NCI-H2107 (cell line): ENCODE results near the gene FBXO10.
"Not testable (repeated sequence)": the region's sequence is repeated elsewhere in the genome, so short reads cannot be mapped to it uniquely, and the experiment has no call there.

Experiments
- DNase-seq: peaks from one replicate; lab custom pipeline; 2025; lab: John Stamatoyannopoulos, UW

FBXO10 gene, protein sequence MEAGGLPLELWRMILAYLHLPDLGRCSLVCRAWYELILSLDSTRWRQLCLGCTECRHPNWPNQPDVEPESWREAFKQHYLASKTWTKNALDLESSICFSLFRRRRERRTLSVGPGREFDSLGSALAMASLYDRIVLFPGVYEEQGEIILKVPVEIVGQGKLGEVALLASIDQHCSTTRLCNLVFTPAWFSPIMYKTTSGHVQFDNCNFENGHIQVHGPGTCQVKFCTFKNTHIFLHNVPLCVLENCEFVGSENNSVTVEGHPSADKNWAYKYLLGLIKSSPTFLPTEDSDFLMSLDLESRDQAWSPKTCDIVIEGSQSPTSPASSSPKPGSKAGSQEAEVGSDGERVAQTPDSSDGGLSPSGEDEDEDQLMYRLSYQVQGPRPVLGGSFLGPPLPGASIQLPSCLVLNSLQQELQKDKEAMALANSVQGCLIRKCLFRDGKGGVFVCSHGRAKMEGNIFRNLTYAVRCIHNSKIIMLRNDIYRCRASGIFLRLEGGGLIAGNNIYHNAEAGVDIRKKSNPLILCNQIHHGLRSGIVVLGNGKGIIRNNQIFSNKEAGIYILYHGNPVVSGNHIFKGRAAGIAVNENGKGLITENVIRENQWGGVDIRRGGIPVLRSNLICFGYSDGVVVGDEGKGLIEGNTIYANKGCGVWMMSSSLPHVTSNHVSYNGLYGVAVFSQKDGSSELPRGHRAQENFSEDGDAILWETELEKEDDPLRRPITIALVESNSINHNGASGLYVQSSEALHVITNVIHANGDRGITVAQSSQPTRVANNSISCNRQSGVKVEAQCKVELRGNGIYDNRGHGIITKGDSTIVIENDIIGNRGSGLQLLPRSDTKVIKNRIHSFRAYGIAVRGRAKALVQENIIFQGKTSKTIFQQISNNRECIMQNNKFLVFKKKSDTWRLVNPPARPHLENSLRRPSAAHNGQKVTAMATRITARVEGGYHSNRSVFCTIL

DNA sequence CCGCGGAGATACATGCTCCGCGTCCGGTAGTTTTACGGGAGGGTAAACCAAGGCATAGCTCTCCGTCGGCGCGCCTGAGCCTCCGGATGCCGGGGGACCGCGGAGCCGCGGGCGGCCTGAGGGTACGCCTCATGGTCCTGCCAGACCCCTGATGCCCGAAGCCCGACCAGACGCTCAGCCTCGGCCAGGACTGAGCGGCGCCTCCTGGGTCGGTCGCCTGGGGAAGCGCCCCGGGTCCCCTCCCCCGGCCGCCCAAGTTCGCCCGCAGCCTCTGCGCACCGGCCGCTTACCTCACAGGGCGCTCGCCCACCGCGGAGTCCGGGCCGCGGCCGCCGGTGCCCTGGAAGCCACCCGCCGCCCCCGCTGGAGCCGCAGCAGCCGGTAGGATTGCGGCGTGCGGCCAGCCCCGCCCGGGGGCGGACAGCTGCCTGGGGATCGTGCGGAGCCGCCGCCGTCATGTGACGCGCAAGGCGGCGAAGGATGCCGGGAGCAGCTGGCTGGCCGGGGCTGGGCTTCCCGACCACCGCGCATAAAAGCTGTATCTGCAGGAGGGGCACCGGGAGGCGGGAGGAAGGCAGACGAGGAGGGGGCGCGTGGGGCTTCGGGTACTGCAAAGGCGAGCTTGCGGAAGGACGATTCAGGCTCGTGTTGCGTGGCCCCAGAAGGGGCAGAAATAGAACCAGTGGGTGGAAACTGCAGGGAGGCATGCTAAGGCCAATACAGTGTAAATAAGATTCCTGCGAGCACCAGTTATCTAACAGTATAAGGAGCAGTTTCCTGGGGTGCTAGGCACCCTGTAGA lies at the start of gene FBXO10:
TSS of gene FBXO10 (minus strand) at position 460 of the 801 bp plus-strand sequence. CDS start 34,612 bp downstream, outside the sequence.
- no peak for DNase-seq

DNA sequence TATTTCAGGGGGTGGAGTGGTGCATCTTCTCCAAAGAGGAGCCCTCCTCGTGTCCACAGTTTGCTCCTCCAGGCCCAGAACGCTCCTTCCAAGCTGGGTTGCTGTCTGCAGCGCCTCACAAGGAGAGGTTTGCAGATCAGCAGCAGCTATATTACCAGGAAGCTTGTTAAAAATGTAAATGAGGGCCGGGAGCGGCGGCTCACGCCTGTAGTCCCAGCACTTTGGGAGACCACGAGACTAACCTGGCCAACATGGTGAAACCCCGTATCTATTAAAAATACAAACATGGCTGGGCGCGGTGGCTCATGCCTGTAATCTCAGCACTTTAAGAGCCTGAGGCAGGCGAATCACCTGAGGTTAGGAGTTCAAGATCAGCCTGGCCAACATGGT lies 49.6 kb upstream of the FBXO10 start:
- DNase-seq = no peak

DNA sequence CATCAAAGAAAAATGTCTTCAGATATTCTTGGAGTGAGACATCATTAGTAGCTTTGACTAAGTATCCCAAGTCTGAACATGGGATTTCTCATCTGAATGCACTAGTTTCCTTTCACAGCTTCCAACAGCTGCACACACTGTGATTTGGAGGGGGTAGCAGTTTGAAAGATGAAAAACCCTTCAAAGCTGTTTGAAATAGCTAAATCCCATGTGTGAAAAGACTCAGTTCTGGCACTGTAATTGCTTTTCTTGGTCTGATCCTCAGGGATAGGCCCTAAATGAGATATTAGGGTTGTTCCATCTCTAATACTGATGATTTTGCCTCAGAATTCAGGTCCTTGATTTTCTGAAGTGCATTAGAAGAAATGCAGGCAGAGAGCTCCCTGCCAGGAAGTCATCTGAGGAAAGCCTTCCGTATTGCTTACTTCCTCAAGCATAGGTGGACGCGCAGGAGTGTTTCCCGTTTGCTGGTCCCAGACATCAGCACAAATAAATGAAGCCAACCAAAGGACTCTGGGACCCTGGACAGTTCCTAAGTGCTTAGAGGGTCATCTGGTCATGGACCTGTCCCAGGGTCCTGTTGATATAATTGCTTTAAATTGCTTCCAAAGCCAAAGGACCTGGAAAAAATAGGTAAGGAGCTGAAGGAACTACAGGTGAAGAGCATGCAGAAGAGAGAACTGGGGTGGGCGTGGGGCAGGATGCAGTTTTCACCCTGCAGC lies 49.0 kb upstream of the FBXO10 start:
- DNase-seq = no peak

DNA sequence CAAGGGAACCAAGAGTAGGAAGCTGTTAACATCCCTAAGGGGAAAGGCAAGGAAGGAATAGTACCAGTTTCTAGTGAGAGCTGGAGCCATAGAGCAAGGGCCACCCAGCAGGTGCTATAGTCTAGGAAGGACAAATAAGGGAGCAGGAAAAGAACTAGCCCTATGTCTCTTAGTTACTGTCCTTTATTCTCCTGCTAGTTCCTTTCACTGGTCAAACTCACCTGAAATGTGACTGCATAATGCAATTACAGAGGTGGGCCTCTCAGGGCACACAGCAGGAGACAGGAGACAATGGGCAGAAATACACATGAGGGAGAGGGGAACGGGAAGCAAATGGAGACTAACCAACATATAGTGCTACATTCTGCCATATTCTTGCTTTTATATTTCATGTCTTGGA lies 47.9 kb upstream of the FBXO10 start:
- no peak for DNase-seq

DNA sequence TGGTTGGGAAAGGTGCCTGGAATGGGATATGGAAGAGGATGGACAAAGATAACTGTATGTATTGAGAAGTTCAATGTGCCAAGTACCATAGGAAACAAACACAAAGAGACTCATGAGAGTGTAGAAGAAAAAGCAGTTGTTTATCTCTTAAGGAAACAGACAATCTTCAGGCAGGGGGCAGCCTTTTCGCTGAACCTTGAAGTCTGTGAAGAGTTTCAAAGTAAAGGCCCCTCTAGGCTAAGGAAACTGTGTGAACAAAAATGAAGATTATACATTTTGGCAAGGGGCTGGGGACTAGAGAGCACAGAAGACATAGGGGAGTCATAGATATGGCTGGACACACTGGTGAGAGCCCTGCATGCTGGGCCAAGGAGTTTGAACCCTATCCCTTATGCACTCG lies 47.1 kb upstream of the FBXO10 start:
- DNase-seq = no peak

DNA sequence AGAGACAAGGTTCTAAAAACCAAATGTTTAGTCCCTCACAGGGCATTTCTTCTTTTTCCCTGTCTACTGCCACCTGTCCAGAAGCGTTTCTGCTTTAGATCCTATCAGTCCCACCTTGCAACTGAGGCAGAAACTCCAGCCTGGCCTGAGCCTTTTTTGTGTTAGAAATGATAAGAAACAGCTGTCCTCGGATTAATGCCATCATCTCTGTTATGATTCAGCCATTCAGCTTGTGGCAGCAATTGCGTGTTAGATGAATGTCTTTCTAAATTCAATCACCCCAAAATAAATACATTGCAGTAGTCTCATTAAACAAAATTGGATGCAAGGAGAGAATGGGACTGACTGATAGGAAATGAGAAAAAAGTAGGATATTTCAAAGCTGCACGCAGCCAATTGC lies 46.3 kb upstream of the FBXO10 start:
- no peak for DNase-seq

DNA sequence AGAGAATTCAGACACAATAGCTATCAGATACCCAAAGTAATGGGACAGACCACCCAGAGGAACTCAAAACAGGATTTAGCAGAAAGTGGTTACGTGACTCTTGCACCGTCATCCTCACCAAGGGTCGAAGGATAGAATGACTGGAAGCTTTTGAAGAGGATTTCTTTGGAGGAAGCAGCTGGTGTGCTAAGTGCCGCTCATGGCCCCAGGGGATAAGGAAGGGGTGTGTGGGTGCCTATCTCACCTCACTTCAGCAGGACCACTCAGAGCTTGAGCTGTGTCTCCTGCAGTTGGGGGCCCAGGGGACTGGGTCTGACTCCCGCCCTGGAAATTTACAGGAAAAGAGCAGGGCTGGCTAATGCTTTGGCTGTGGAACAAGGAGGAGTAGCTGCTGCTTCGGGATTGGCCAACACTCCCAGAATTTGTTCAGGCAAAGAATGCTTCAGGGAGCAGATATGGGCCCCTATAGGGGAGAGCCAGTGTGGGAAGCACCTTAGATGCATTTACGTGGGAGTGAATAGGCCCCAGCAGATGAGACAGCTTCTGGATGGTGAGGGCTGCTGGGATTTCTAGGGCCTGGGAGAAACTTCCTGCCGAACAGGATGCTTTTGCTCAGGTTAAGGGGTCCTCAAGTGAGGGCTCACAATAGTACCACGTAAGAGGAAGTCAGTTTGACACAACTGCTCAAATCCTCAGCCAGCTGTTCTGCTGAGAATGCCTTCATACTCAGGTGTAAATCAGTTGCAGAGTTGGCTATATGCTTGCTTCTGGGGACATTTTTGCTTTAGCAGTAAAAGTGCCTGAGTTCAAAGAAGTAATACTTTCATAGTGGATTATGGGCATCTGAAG lies 45.3 kb upstream of the FBXO10 start:
- no peak for DNase-seq

DNA sequence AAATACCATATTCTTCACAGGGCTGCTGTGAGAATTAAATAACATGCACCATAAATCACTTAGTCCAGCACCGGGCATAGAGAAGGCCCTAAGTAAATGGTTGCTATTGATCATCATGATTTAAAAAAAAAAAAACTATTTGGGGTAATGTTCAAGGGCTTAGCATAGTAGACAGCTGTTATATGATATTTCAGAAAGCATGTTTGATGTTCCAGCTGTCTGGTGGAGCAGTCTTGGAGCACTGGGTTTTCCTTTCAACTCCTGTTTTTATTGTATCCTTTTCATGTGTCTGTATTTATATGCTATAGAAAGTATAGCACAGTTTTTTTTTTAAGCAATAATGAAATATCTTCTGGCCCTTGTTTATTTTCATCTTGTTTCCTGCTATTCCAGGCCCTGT lies 44.2 kb upstream of the FBXO10 start:
- DNase-seq = no peak

DNA sequence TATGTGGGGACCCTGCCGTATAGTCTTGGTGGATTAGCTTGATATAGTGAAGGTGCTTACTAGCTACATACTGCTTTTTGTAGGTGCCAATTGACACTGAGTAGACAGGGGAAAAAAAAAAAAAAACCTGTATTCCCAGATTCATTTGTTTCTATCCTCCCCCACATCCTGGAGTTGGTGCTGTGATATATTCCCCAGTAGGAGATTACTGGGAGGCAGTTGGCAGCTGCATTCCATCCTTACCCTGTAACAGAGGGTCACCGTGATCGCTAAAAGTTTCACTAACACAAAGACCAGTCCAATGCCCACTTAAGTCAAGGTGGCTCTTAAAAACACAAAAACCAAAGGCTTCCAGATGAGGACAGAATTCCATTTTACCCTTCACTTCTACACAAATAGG lies 43.6 kb upstream of the FBXO10 start:
- no peak for DNase-seq

DNA sequence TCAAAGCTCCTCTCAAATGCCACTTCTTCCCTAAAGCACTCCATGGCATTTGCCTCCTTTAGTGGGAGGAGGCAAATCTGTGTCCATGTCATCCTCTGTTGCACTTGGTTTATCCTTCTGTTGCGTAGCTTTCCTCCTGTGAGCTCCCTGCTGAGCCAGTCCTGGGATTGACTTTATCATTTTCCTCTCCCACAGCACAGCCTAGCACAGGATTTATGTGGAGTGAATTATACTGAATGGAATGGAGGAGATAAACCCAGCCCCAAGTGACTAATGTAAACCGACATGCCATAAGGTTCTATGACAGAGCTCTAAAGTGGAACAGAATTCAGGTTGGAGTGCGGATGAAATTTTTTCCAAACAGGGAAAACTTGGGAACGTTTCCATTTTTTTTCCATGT lies 42.6 kb upstream of the FBXO10 start:
- no peak for DNase-seq

DNA sequence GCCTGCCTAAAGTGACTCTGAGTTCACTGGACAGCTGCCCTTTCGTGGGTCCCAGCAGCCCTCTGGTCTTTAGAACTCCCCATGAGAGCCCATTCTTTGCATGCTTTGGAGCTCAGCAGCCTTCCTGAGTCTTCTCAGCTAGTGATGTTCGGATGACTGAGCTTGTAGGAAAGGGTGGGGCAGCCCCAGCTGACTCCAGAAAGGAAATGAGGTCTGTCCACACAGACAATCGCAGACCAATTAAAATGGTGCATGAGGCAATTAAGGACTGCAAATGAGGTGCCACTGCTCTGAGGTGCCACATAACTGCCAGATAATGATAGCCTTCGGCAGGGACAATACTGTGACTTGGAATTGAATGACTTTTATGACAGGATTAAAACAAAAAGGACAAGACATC lies 41.7 kb upstream of the FBXO10 start:
- no peak for DNase-seq

DNA sequence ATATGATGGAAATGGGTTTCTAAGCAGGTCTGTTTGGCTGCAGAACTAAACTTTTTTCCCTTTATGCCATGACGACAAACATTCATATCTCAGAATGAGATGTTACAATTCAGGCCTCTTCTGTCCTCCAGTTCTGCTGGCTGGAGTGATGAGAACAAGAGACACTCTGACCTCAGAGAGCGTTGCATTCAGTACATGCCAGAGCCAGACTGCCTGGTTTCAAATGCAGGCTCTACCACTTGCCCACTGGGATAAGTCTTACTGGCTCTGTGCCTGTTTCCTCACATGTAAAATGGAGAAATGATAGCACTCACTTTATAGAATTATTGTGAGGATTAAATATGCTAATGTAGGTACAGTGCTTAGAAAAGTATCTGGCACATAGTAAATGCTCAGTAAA lies 41.0 kb upstream of the FBXO10 start:
- DNase-seq = no peak

DNA sequence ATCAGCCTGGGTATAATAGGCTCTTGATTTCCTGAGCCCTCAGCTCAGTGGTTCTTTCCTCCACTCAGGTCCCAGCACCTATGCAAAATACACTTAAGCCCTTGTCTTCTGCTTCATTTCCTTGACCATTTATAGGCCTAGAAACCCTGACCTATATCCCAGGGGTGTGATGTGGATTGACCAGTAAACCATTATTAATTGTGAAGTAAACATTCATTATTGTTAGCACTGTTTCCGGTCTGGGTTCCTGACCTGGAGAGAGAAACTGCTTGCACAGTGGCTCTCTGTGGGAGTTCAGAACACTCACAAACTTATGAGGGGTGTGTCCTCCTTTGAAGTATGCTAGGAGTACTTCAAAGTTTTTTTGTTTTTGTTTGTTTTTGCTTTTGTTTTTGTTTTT lies 35.8 kb upstream of the FBXO10 start:
- no peak for DNase-seq

DNA sequence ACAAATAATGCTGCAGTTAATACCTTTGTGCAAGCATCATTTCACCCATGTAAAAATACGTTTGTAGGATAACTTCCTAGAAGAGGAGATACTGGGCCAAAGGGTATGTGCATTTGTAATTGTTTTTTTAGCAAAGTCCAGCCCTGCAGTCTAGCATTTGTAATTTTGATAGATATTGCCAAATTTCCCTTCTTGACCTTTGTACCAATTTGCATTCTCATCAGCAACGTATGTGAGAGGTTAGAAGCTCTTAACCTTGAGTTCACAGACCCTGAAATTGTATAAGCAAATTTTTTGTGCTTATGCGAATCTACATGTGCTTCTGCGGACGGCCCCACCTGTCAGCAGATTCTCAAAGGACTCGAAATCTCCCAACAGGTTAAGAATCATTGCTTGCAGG lies 34.8 kb upstream of the FBXO10 start:
- no peak for DNase-seq

DNA sequence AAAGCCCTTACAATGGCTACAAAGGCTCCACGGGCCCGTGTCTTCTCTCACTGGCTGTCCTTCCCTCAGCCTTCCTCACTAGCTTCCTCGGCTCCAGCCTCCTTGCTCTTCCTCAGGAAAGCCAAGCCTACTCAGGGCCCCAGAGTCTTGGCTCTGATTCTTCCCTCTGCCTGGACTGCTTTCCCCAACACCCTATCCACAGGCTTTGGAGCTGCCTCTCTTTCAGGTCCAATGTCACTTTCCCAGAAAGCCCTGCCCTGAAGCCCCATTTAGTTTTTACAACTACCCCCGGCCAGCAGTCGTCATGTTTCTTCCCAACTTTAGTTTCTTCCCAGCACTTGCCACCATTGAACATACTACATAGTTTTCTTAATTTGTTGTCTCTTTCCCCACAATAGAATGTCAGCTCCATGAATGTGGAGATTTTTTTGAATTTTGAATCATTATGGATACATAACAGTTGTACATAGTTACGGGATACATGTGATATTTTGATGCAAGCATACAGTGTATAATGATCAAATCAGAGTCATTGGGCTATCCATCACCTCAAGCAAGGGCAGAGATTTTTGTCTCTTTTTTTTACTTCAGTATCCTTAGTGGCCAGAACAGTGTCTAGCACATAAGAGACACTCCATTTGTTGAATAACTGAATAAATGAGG lies 33.7 kb upstream of the FBXO10 start:
- no peak for DNase-seq

DNA sequence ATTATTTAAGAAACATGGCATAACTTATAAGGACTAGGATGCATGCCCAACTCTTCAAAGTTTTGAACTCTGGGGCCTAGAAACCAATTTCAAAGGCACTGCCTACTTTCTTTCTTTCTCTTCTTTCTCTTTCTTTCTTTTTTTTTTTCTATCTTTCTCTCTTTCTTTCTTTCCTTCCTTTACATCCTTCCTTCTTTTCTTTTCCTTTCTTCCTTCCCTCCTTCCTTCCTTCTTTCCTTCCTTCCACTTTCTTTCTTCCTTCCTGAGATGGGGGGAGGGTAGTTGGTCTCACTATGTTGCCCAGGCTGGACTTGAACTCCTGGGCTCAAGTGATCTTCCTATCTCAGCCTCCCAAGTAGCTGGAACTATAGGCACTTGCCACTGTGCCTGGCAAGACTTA lies 32.1 kb upstream of the FBXO10 start:
- DNase-seq = no peak

DNA sequence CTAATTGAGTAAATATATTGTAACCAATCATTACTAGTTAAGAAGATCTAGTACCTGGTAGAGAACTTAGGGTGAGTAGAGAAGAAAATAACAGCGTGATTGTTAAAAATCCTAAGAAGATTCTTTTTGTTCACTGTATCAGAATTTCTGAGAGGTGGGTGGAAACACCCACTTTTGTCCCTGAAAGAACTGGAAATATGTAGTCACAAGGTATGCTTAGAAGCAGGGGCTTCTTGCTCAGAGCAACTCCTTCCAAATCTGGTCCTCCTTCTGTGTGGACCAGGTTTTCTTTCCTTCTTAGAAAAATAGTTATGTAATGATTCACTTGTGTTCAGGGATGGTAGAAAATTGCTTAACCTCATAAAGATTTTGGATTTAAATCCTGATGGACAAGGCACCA lies 28.1 kb upstream of the FBXO10 start:
- no peak for DNase-seq

DNA sequence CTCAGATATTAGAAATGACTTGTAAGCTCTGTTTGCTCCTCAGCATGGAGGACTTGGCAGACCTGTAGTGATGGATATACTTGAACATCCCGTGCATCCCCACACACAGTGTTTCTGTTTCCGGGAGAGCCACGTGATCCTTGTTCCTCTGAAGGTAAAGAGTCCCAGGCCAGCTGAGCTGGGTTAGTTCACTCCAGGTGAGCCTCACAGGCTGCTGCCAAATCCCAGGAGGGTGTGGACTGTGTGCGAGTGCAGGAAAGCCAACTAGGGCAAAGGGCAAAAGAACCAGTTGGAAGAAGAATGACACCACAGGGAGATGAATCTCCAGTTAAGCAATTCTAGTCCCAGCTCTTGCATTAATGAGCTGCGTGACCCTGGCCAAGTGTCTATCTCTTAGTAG lies 26.6 kb upstream of the FBXO10 start:
- DNase-seq = no peak

DNA sequence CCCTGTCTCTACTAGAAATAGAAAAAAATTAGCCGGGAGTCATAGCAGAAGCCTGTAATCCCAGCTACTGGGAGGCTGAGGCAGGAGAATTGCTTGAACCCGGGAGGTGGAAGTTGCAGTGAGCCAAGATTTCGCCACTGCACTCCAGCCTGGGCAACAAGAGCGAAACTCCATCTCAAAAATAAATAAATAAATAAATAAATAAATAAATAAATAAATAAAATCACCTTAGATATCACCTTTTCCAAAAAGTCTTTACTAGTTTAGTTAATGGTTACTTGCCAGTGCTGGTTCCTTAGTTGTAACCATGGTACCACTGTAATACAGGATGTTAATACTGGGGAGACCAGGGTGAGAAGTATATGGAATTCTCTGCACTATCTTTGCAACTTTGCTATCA lies 25.9 kb upstream of the FBXO10 start:
- not testable (repeated sequence) for DNase-seq

DNA sequence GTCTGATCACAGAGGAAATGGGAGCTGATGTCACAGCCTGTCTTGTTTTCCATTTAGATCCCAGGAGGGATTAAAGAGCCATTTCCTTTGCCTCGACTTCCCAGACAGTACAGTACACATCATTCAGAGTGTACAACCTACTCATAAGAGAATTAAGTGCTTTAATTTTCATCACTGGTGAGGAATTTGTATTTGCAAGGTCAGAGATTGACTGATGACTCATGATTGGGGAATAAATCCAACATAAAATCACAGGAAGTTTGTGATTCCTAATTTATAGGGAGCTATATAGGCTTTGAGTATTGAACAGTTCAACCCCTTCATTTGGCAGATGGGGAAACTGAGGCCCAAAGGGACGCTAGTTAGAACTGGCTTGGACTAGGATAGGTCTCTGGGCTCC lies 20.3 kb upstream of the FBXO10 start:
- no peak for DNase-seq
